GM12872 (cell line): ENCODE results near the gene SPRYD3.

Experiments used
- TF ChIP-seq, protein P1 (sequence below): IDR thresholded peaks from 3 replicates; pipeline ENCODE4 v1.5.1; 2011; ENCODE audit warnings: low read depth, mild to moderate bottlenecking, low read length, moderate library complexity; ENCODE audit not compliant: insufficient read depth

SPRYD3 gene

DNA sequence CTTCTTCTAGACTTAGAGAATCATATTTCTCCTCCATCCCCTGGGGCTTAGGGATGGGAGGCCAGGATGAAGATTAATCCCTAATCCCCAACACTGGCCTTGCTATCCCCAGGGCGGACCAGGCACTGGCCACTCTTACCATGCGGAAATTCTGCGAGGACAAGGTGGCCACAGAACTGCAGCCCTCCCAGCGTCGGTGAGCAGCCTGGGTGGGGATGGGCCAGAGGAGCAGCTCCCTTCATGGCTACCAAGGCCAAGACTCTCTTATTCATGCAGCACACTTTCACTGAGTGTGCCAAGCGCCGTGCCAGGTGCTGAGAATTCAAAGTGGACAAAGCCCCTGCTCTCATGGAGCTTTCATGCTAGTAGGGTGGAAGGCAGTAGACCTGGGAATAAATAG, 22.3 kb downstream of the SPRYD3 start:
- TF ChIP-seq, protein P1, sequence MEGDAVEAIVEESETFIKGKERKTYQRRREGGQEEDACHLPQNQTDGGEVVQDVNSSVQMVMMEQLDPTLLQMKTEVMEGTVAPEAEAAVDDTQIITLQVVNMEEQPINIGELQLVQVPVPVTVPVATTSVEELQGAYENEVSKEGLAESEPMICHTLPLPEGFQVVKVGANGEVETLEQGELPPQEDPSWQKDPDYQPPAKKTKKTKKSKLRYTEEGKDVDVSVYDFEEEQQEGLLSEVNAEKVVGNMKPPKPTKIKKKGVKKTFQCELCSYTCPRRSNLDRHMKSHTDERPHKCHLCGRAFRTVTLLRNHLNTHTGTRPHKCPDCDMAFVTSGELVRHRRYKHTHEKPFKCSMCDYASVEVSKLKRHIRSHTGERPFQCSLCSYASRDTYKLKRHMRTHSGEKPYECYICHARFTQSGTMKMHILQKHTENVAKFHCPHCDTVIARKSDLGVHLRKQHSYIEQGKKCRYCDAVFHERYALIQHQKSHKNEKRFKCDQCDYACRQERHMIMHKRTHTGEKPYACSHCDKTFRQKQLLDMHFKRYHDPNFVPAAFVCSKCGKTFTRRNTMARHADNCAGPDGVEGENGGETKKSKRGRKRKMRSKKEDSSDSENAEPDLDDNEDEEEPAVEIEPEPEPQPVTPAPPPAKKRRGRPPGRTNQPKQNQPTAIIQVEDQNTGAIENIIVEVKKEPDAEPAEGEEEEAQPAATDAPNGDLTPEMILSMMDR = no peak

DNA sequence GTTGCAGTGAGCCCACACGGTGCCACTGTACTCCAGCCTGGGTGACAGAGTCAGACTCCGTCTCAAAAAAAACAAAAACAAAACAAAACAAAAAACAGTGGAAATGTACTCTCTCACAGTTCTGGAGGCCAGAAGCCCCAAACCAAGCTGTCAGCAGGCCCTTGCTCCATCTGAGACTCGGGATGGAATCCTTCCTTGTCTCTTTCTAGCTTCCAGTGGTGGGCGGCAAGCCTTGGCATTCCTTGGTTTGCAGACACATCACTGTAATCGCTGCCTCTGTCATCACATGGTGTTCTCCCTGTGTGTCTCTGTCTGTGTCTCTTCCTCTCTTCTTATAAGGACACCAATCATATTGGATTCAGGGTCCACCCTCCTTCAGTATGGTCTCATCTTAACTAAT, 22.9 kb downstream of the SPRYD3 start:
- TF ChIP-seq, protein P1 = no peak

DNA sequence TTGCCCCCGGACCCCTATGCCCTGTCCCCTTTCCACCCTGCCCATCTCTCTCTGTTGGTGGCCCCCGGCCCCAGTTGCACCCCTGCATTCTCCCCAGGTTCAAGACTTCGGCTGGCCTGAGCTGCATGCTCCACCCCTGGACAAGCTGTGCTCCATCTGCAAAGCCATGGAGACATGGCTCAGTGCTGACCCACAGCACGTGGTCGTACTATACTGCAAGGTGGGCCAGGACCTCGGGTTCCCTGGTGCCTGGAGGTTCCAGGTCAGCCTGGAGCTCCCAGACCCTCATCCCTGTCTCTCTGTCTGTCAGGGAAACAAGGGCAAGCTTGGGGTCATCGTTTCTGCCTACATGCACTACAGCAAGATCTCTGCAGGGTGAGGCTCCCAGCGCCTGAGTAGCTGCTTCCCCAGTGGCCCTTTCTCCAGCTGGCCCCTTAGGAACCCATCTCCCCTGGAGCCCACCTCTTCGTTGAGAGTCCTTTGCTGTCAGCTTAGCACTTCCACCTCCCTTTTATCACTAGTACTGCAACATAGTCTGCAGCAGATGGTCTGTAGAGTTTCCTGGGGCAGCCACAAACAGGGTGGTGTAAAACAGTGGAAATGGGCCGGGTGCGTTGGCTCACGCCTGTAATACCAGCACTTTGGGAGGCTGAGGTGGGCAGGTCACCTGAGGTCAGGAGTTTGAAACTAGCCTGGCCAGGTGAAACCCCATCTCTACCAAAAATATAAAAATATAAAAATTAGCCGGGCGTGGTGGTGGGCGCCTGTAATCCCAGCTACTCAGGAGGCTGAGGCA, 23.5 kb downstream of the SPRYD3 start:
- TF ChIP-seq, protein P1 = no peak

DNA sequence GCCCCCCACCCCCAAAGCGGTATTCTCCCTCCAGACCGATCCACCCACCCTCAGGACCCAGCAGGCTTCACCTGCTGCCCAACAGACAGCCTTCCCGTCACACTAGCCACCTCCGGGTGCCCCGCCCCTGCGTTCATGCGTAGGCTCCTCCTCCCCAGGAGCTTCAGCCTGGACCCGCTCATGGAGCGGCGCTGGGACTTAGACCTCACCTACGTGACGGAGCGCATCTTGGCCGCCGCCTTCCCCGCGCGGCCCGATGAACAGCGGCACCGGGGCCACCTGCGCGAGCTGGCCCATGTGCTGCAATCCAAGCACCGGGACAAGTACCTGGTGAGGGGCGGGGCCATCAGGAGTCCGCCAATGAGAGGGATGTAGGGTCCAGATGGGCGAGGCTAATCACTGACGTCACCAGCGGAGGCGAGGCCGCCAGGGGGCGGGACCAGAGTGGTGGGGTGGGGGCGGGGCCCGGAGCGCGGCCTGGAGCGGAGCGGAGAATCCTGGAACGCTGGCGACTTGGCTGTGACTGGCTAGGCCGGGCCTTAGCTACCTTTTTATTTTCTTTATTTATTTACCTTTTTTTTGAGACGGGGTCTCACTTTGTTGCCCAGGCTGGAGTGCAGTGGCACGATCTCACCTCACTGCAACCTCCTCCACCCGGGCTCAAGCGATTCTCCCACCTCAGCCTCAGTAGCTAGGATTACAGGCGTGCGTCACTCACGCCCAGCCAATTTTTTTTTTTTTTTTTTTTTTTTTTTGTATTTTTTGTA, 24.9 kb downstream of the SPRYD3 start:
- TF ChIP-seq, protein P1 = no peak

DNA sequence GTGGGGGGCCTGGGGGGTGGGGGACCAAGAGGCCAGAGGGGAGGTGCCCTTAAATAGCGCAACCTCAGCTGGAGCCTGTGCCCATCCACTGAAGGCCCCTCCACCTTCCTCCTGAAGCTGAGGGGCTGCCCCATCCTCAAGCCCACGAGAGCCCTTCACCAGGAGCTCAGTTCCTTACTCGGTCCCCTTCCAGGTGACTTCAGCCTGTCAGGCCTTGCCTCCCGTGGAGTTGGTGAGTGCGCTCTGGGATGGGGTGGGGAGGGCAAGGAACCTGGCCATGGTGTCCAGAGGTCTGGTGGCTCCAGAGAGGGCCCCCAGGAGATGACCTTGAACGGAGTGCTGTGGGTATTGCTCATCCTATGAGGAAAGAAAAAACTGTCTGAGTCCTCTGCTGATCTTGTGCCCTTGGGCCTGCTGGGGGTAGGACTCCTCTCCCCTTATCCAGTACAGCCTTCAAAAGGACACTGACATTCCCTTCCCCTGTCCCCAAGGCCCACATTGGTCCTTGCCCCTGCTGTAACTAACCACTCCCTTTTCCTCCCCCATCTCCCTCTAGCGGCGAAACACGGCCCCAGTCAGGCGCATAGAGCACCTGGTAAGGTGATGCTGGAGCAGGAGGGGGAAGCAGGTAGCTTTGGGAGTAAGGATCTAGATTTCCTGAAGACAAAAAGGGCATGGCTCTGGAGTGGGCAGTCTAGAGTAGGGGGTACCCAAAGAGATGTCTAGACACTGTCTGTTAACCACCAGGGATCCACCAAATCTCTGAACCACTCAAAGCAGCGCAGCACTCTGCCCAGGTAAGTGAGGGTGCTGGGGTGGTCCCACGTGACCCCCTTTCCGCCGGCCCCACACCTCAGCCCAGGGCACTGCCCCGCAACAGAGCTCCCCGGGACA, 25.7 kb downstream of the SPRYD3 start:
- TF ChIP-seq, protein P1 = peak; percentile 63

DNA sequence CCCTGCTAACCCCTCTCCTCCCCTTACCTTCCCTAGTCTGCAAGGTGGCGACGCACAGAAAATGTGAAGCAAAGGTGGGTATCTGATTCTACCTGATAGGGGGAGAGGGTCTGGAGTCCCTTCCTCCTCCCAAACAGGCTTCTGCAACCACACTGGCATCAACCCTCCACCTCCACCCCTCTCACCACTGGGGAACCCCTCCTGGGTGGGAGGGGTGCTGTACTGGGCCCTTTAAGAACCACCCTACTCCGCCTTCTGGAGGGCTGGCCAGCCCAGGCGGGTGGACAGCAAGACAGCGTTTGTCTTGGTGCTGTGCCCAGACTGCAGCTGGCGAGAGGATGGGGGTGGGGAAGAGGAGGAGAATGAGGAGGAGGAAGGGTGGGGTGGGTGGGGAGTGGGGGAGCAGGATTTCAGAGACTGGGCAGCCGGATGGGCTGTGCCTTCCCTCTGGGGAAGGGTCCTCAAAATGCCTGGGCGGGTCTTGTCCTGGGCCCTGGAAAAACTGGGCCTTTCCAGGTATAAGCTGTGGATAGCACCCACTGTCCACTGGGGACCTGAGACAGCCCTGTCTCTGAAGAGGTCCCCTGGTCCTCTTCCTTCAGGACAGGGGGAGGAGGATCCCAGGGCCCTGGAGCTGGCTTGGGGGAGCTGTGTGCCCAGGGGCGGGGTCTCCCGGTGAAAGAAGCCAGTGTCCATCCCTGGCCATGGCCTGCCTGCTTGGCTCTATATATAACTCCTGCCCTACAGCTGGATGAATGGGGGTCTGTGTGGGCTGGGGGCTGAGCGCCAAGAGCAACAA, 26.6 kb downstream of the SPRYD3 start:
- TF ChIP-seq, protein P1 = no peak
